B cell (primary cell): ENCODE results near the gene FLT1. TPM values are rescaled to one million over a fixed set of nuclear protein-coding genes. Genes with fewer than 3 reads are reported as not detected.

Experiments
- ATAC-seq: fragments of 200-7000 bp; cut with Tn5 transposase; one replicate; pipeline ENCODE4 v1.10.0; 2021; ENCODE audit warnings: low read depth, mild to moderate bottlenecking, moderate number of reproducible peaks, moderate library complexity
- CTCF ChIA-PET: fragments of 350-600 bp; sonication (Branson Sonifier 250); formaldehyde crosslinking; loops from one replicate; lab custom pipeline; 2021; ENCODE audit warnings: antibody characterized with exemption, inconsistent platforms; lab: Charles Lee
- POLR2A ChIA-PET: fragments of 350-600 bp; sonication (Branson Sonifier 250); formaldehyde crosslinking; loops from one replicate; lab custom pipeline; 2021; ENCODE audit warnings: antibody characterized with exemption; lab: Charles Lee
- DNase-seq: peaks from one replicate; pipeline ENCODE4 v3.0.0; 2013
- H2AFZ ChIP-seq: 2 replicates; pipeline ENCODE4 v1.6.1; 2012; ENCODE audit warnings: mild to moderate bottlenecking, low read depth, low read length; ENCODE audit not compliant: insufficient read depth, poor library complexity, severe bottlenecking
- H3K27ac ChIP-seq, 2 donors: 1 replicate in 1 of 2; 2 replicates in 1 of 2; pipeline ENCODE4 v1.5.1; 2012 to 2013; ENCODE audit warnings: low read length in 2 of 2, mild to moderate bottlenecking in 2 of 2, moderate library complexity in 1 of 2
- H3K27me3 ChIP-seq, 4 experiments: fragments of 200-600 bp in 1 of 4; sonication (generic) in 1 of 4; replicated peaks in 1 of 4; 1 replicate in 2 of 4; 2 replicates in 2 of 4; pipeline versions ENCODE4 v1.6.1 to v1.7.0; 2013 to 2016; ENCODE audit warnings: low read length in 3 of 4, mild to moderate bottlenecking in 2 of 4, mixed read lengths in 1 of 4, moderate library complexity in 1 of 4; ENCODE audit not compliant: insufficient read depth in 4 of 4, control insufficient read depth in 3 of 4; ENCODE audit errors: control extremely low read depth in 1 of 4
- H3K36me3 ChIP-seq, 2 experiments: replicated peaks in 1 of 2; 1 replicate in 1 of 2; 2 replicates in 1 of 2; pipeline versions ENCODE4 v1.6.1 to v1.7.1; 2013; ENCODE audit warnings: low read length in 1 of 2; ENCODE audit not compliant: insufficient read depth in 2 of 2, control insufficient read depth in 1 of 2; ENCODE audit errors: control extremely low read depth in 1 of 2, extremely low read depth in 1 of 2
- H3K4me1 ChIP-seq, 2 donors: fragments of 200-600 bp in 1 of 2; sonication (generic) in 1 of 2; 1 replicate in 1 of 2; 2 replicates in 1 of 2; pipeline versions ENCODE4 v1.5.1 to v1.6.1; 2013 to 2017; ENCODE audit warnings: low read length in 2 of 2; ENCODE audit not compliant: control insufficient read depth in 2 of 2, insufficient read depth in 2 of 2
- H3K4me2 ChIP-seq: replicated peaks from 2 replicates; pipeline ENCODE3; 2012; ENCODE audit warnings: mild to moderate bottlenecking, low read depth, low read length; ENCODE audit not compliant: poor library complexity, severe bottlenecking
- H3K4me3 ChIP-seq, 5 experiments: fragments of 200-600 bp in 1 of 5; sonication (generic) in 1 of 5; 1 replicate in 3 of 5; 2 replicates in 2 of 5; pipeline versions ENCODE4 v1.5.1 to v1.7.0; 2011 to 2016; ENCODE audit warnings: low read length in 4 of 5, mild to moderate bottlenecking in 4 of 5, low read depth in 2 of 5, control low read depth in 1 of 5, moderate library complexity in 1 of 5; ENCODE audit not compliant: insufficient read depth in 1 of 5; ENCODE audit errors: control extremely low read depth in 1 of 5, extremely low read depth in 1 of 5
- H3K79me2 ChIP-seq: fragments of 200-600 bp; sonication (generic); one replicate; pipeline ENCODE4 v1.6.0; 2016; ENCODE audit warnings: low read length; ENCODE audit not compliant: control insufficient read depth, insufficient read depth
- H3K9ac ChIP-seq: fragments of 200-600 bp; sonication (generic); 2 replicates; pipeline ENCODE4 v1.6.1; 2017; ENCODE audit warnings: mild to moderate bottlenecking, low read length, moderate library complexity
- H3K9me3 ChIP-seq, 3 donors: one replicate each; pipeline versions ENCODE4 v1.6.1 to v1.7.1; 2013; ENCODE audit warnings: low read length in 2 of 3; ENCODE audit not compliant: control insufficient read depth in 2 of 3, insufficient read depth in 1 of 3; ENCODE audit errors: control extremely low read depth in 1 of 3
- H4K20me1 ChIP-seq: 2 replicates; pipeline ENCODE4 v1.6.0; 2012; ENCODE audit warnings: mild to moderate bottlenecking, low read length; ENCODE audit not compliant: insufficient read depth, control insufficient read depth, poor library complexity, severe bottlenecking
- H3K27ac Mint-ChIP-seq: one replicate; pipeline ENCODE4 v1.8.0; 2021; ENCODE audit warnings: mixed read lengths
- H3K27me3 Mint-ChIP-seq: one replicate; pipeline ENCODE4 v1.8.0; 2021; ENCODE audit warnings: mixed read lengths
- H3K4me1 Mint-ChIP-seq: one replicate; pipeline ENCODE4 v1.8.0; 2021; ENCODE audit warnings: mixed read lengths
- H3K4me3 Mint-ChIP-seq: one replicate; pipeline ENCODE4 v1.8.0; 2021; ENCODE audit warnings: mixed read lengths
- H3K9me3 Mint-ChIP-seq: one replicate; pipeline ENCODE4 v1.8.0; 2022; ENCODE audit warnings: mixed read lengths; ENCODE audit not compliant: insufficient read depth
- CTCF ChIP-seq: fragments of 200-600 bp; IDR thresholded peaks from one replicate; pipeline ENCODE4 v1.8.0; 2022; ENCODE audit warnings: antibody characterized with exemption, mild to moderate bottlenecking
- EZH2 ChIP-seq: IDR thresholded peaks from 2 replicates; pipeline ENCODE4 v1.6.1; 2012; ENCODE audit warnings: borderline replicate concordance, low read depth, mild to moderate bottlenecking, moderate library complexity, low read length; ENCODE audit not compliant: insufficient read depth, poor library complexity, severe bottlenecking
- WGBS: methylation state at CpG from one replicate; pipeline ENCODE4 v1.1.5; 2013; ENCODE audit warnings: missing lambda C conversion rate; ENCODE audit not compliant: insufficient coverage; 5-methylcytosine and 5-hydroxymethylcytosine counted together
- intact Hi-C: fragments of 100-400 bp; cut with micrococcal nuclease; formaldehyde crosslinking; loops from one replicate; pipeline ENCODE4 v1.10.0; 2022
- polyA plus RNA-seq: library from polyadenylated mRNA; depleted of rRNA; stranded (reverse); fragments of >200 nt; gene quantifications from 2 replicates; pipeline ENCODE4 v1.2.3, GENCODE V29; 2012
- total RNA-seq, 2 donors: library from RNA; stranded (reverse); fragments of 120-200 nt in 1 of 2; gene quantifications; 1 replicate in 1 of 2; 2 replicates in 1 of 2; pipeline versions ENCODE4 v1.2.3 to v1.2.4, GENCODE V29; 2013 to 2022

The FLT1 gene
- total and polyA plus RNA-seq, 2 donors (not counting 1 experiment from before 2014, with no cell fraction given): 1.1 to 1.2 TPM

- no peak overlapping the region for H3K27ac ChIP-seq
- Mint-ChIP-seq H3K27ac (no peak overlapping the region), H3K27me3 (no peaks in the 10 kb centered on the region), H3K9me3 (no peaks in the 10 kb centered on the region), H3K4me1 (no peaks in the 10 kb centered on the region), H3K4me3 (no peak overlapping the region)
- no peaks in the 10 kb centered on the region for H4K20me1 ChIP-seq
- ATAC-seq: no peak
- DNase-seq: no peak
- no peak overlapping the region for H3K4me3 ChIP-seq
- no peaks in the 10 kb centered on the region for H3K27me3 ChIP-seq
- no peak overlapping the region for H2AFZ ChIP-seq
- ChIA-PET POLR2A (no interaction called here), CTCF (no interaction called here)
- TF ChIP-seq EZH2 (no peak), CTCF (no peak)
- H3K9me3 ChIP-seq: no peaks in the 10 kb centered on the region
- no peaks in the 10 kb centered on the region for H3K79me2 ChIP-seq
- H3K36me3 ChIP-seq: peaks cover 0 to 2% of the 10 kb centered on the region in 2 experiments
- H3K4me1 ChIP-seq: no peaks in the 10 kb centered on the region
- H3K9ac ChIP-seq: no peak overlapping the region
- no peak overlapping the region for H3K4me2 ChIP-seq
- intact Hi-C loops: no loop called here
- 100% methylated on average over 3 of the region's 4 CpGs for WGBS
These were observed 124.5 kb downstream of the FLT1 start for GRCh38 chr13:28370448-28370847.

- Histone ChIP-seq H4K20me1 (no peaks in the 10 kb centered on the region), H3K9ac (no peak overlapping the region), H3K36me3 (no peaks in the 10 kb centered on the region), H3K4me1 (peaks cover 22 to 25% of the 10 kb centered on the region in 2 donors), H3K4me2 (no peak overlapping the region), H3K27ac (no peak overlapping the region), H2AFZ (no peak overlapping the region), H3K79me2 (no peaks in the 10 kb centered on the region), H3K27me3 (no peaks in the 10 kb centered on the region), H3K9me3 (no peaks in the 10 kb centered on the region), H3K4me3 (no peak overlapping the region)
- peaks cover 27% of the 10 kb centered on the region for H3K4me1 Mint-ChIP-seq
- ChIA-PET POLR2A (no interaction called here), CTCF (no interaction called here)
- no peaks in the 10 kb centered on the region for H3K27me3 Mint-ChIP-seq
- DNase-seq (no peak), ATAC-seq (no peak)
- TF ChIP-seq CTCF (no peak), EZH2 (no peak)
- intact Hi-C loops: no loop called here
- H3K9me3 Mint-ChIP-seq: no peaks in the 10 kb centered on the region
- no peak overlapping the region for H3K4me3 Mint-ChIP-seq
- 100% methylated on average over 1 of the region's 2 CpGs for WGBS
- no peak overlapping the region for H3K27ac Mint-ChIP-seq
These were observed 136.2 kb downstream of the FLT1 start for GRCh38 chr13:28358708-28359107.
